Liver (tissue), 9 donors: Measurements from ENCODE around the gene NPEPL1. TPM values are rescaled to one million over a fixed set of nuclear protein-coding genes. Genes with fewer than 3 reads are reported as not detected.

ENCODE experiments used
- DNase-seq: peaks from one replicate; pipeline ENCODE4 v3.0.0-alpha.2; 2017; ENCODE audit warnings: low spot score
- H3K27ac ChIP-seq, 2 donors: one replicate each; pipeline ENCODE4 v1.7.0; 2013; ENCODE audit warnings: inconsistent platforms in 2 of 2, low read length in 2 of 2, control low read depth in 1 of 2, low read depth in 1 of 2, mild to moderate bottlenecking in 1 of 2
- H3K27me3 ChIP-seq, 4 donors: one replicate each; pipeline versions ENCODE4 v1.6.1 to v1.7.0; 2013; ENCODE audit warnings: low read length in 3 of 4, inconsistent platforms in 1 of 4, mild to moderate bottlenecking in 1 of 4, moderate library complexity in 1 of 4; ENCODE audit not compliant: control insufficient read depth in 4 of 4, insufficient read depth in 4 of 4
- H3K36me3 ChIP-seq, 4 donors: one replicate each; pipeline versions ENCODE4 v1.6.1 to v1.7.0; 2013; ENCODE audit warnings: low read length in 3 of 4, mild to moderate bottlenecking in 3 of 4, low read depth in 1 of 4, moderate library complexity in 1 of 4; ENCODE audit not compliant: control insufficient read depth in 4 of 4, insufficient read depth in 3 of 4
- H3K4me1 ChIP-seq, 4 donors: one replicate each; pipeline versions ENCODE4 v1.6.1 to v1.7.0; 2013; ENCODE audit warnings: low read length in 3 of 4, mild to moderate bottlenecking in 3 of 4, moderate library complexity in 1 of 4; ENCODE audit not compliant: control insufficient read depth in 4 of 4, insufficient read depth in 4 of 4
- H3K4me3 ChIP-seq, 3 donors: one replicate each; pipeline versions ENCODE4 v1.6.1 to v1.7.0; 2013; ENCODE audit warnings: low read length in 3 of 3, control low read depth in 1 of 3, low read depth in 1 of 3, mild to moderate bottlenecking in 1 of 3
- H3K9ac ChIP-seq, 2 donors: one replicate each; pipeline ENCODE4 v1.7.0; 2013; ENCODE audit warnings: low read length in 2 of 2, mild to moderate bottlenecking in 2 of 2, moderate library complexity in 2 of 2, control low read depth in 1 of 2, low read depth in 1 of 2
- H3K9me3 ChIP-seq, 4 donors: one replicate each; pipeline versions ENCODE4 v1.6.1 to v1.7.0; 2013; ENCODE audit warnings: low read length in 3 of 4; ENCODE audit not compliant: control insufficient read depth in 4 of 4
- ATF3 ChIP-seq: IDR thresholded peaks from 2 replicates; pipeline ENCODE4 v1.6.1; 2016; ENCODE audit warnings: antibody characterized with exemption
- CTCF ChIP-seq: fragments of 150-350 bp; IDR thresholded peaks from 2 replicates; pipeline ENCODE4 v1.5.1; 2017; ENCODE audit warnings: improper control_type of control experiment, low read depth, low read length; ENCODE audit not compliant: missing input control
- EGR1 ChIP-seq, 2 donors: IDR thresholded peaks; 2 replicates each; pipeline ENCODE4 v1.6.1; 2016 to 2018; ENCODE audit warnings: antibody characterized with exemption in 2 of 2, low read depth in 2 of 2
- FOXA2 ChIP-seq: IDR thresholded peaks from 2 replicates; pipeline ENCODE4 v1.6.1; 2016; ENCODE audit warnings: antibody characterized with exemption
- GABPA ChIP-seq, 2 donors: IDR thresholded peaks in 1 of 2; conservative IDR thresholded peaks in 1 of 2; 2 replicates each; pipeline ENCODE4 v1.6.1; 2016; ENCODE audit warnings: antibody characterized with exemption in 2 of 2, mild to moderate bottlenecking in 1 of 2, moderate library complexity in 1 of 2
- HNF4A ChIP-seq, 2 donors: conservative IDR thresholded peaks; 2 replicates each; pipeline ENCODE4 v1.6.1; 2016; ENCODE audit warnings: antibody characterized with exemption in 2 of 2, mild to moderate bottlenecking in 2 of 2
- HNF4G ChIP-seq: IDR thresholded peaks from 2 replicates; pipeline ENCODE4 v1.6.1; 2016; ENCODE audit warnings: antibody characterized with exemption
- NR2F2 ChIP-seq: IDR thresholded peaks from 2 replicates; pipeline ENCODE4 v1.6.1; 2016; ENCODE audit warnings: antibody characterized with exemption
- RAD21 ChIP-seq, 2 donors: IDR thresholded peaks; 2 replicates each; pipeline ENCODE4 v1.6.1; 2016; ENCODE audit warnings: antibody characterized with exemption in 2 of 2, mild to moderate bottlenecking in 2 of 2
- REST ChIP-seq: IDR thresholded peaks from 2 replicates; pipeline ENCODE4 v1.6.1; 2016; ENCODE audit warnings: antibody characterized with exemption, mild to moderate bottlenecking
- YY1 ChIP-seq: IDR thresholded peaks from 2 replicates; pipeline ENCODE4 v1.6.1; 2016; ENCODE audit warnings: antibody characterized with exemption, mild to moderate bottlenecking
- WGBS: extraction: QIAGEN DNeasy Blood & Tissue Kit; methylation state at CpG from one replicate; pipeline ENCODE4 v1.1.7; 2013; 5-methylcytosine and 5-hydroxymethylcytosine counted together
- polyA plus RNA-seq, 2 donors: library from polyadenylated mRNA; stranded (reverse) in 1 of 2; unstranded in 1 of 2; fragments of 200-250 nt in 1 of 2; fragments of >200 nt in 1 of 2; fragmentation: Nextera tagmentation in 1 of 2; extraction: Ambion mirVana in 1 of 2; gene quantifications; one replicate each; pipeline versions ENCODE4 v1.2.1 to v1.2.3, GENCODE V29; 2013 to 2015
- total RNA-seq, 2 donors: library from RNA; depleted of rRNA; stranded (reverse); fragments of >200 nt; gene quantifications; one replicate each; pipeline ENCODE4 v1.2.3, GENCODE V29; 2014
- donor health status: healthy.
- donor health status: healthy.
- donor health status: healthy.
- donor health status: healthy.
- donor health status: healthy.

Gene NPEPL1
- total and polyA plus RNA-seq, 4 donors, result 8.0 to 13.3 (median 10.9) TPM

- no peak overlapping the region for H3K9ac ChIP-seq
- WGBS, result 93% methylated on average over 5 of the region's 5 CpGs
- H3K9me3 ChIP-seq, result no peaks in the 10 kb centered on the region
- H3K4me1 ChIP-seq, result no peaks in the 10 kb centered on the region
- no peak for DNase-seq
- no peaks in the 10 kb centered on the region for H3K27me3 ChIP-seq
- TF ChIP-seq REST, result no peak
- no peak for TF ChIP-seq HNF4A (conservative IDR thresholded peaks at IDR 0.05)
- H3K4me3 ChIP-seq, result no peak overlapping the region
- H3K27ac ChIP-seq, result no peak overlapping the region
- no peaks in the 10 kb centered on the region for H3K36me3 ChIP-seq
Measured at GRCh38 chr20:58685988-58686387, 6.6 kb upstream of the NPEPL1 start.

GRCh38 chr20:58688414-58688813 lies 4.2 kb upstream of the NPEPL1 start:
- Histone ChIP-seq H3K36me3 (no peaks in the 10 kb centered on the region), H3K27ac (no peak overlapping the region), H3K9ac (no peak overlapping the region), H3K27me3 (no peaks in the 10 kb centered on the region), H3K4me3 (no peak overlapping the region), H3K4me1 (peaks cover 2 to 9% (median 5%) of the 10 kb centered on the region in 4 donors), H3K9me3 (no peaks in the 10 kb centered on the region)
- 88% methylated on average over 4 of the region's 4 CpGs for WGBS
- DNase-seq, result no peak
- TF ChIP-seq RAD21 (IDR thresholded peaks at IDR 0.05) (no peak), NR2F2 (no peak), FOXA2 (no peak), HNF4G (no peak)

GRCh38 chr20:58688840-58689239 lies 3.8 kb upstream of the NPEPL1 start:
- Histone ChIP-seq H3K27ac (no peak overlapping the region), H3K9me3 (no peaks in the 10 kb centered on the region), H3K4me3 (no peak overlapping the region), H3K4me1 (peaks cover 5 to 13% (median 10%) of the 10 kb centered on the region in 4 donors), H3K36me3 (no peaks in the 10 kb centered on the region), H3K27me3 (no peaks in the 10 kb centered on the region), H3K9ac (no peak overlapping the region)
- TF ChIP-seq CTCF, result no peak
- no peak for TF ChIP-seq HNF4A (conservative IDR thresholded peaks at IDR 0.05)
- no peak for TF ChIP-seq ATF3
- TF ChIP-seq NR2F2, result peak; percentile 29
- TF ChIP-seq YY1, result no peak
- TF ChIP-seq GABPA (IDR thresholded peaks at IDR 0.05 in 1 of 2, conservative IDR thresholded peaks at IDR 0.05 in 1 of 2), result no peak
- no peak for TF ChIP-seq RAD21 (IDR thresholded peaks at IDR 0.05)
- no peak for TF ChIP-seq EGR1 (IDR thresholded peaks at IDR 0.05; ENCODE audit: low read depth in 2 of 2)
- DNase-seq, result peak; percentile 30
- 70% methylated on average over 6 of the region's 6 CpGs for WGBS
